GM19452 (cell line): ENCODE data around the gene SLC12A5.
"Not testable (repeated sequence)": the region's sequence is repeated elsewhere in the genome, so short reads cannot be mapped to it uniquely, and the experiment has no call there.

ENCODE experiments used
- ATAC-seq: cut with Tn5 transposase; IDR thresholded peaks from one replicate; pipeline ENCODE4 v1.9.1; 2021; ENCODE audit not compliant: unreplicated experiment

SLC12A5 gene

GRCh38 chr20:46028772-46029371, at the start of gene SLC12A5:
SLC12A5 (plus strand) TSS chr20:46029215; CDS start chr20:46029345, 130 bp downstream.
- ATAC-seq = no peak

DNA sequence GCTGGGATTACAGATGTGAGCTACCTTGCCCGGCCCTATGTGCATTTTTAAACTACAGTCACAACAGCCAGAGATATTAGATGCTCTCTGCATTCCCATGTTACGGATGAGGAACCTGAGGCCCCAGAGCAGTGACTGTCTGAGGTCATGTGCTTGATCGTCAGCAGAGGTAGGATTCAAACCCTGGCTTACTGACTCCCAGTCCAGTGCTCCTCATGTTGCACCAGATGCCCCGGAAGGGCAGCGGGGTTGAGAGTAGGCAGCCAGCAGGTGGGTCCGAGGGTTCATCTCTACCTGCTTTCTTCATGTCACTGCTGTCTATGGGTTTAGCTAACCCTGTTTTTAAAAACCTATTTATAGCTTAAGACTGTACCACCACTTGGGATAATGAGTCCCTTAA, 47.8 kb upstream of the SLC12A5 start:
- ATAC-seq = no peak

- no peak for ATAC-seq
Observed at GRCh38 chr20:45983279-45983743, 45.7 kb upstream of the SLC12A5 start.

DNA sequence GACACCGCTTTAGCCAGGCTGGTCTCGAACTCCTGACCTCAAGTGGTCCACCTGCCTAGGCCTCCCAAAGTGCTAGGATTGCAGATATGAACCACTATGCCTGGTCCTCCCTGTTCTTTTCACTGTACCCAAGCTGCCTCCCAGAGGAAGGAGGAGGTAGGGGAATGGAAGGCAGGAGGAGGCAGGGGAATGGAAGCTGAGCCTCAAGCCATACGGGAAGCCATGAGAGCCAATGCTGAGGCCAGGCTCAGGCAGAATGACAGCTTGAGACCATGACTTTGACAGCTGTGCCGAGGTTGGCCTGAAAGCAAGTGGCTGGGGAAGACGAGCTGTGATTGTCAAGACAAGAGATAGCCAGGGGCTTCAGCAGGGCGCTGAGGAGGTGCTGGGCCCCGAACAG, 43.4 kb upstream of the SLC12A5 start:
- no peak for ATAC-seq

DNA sequence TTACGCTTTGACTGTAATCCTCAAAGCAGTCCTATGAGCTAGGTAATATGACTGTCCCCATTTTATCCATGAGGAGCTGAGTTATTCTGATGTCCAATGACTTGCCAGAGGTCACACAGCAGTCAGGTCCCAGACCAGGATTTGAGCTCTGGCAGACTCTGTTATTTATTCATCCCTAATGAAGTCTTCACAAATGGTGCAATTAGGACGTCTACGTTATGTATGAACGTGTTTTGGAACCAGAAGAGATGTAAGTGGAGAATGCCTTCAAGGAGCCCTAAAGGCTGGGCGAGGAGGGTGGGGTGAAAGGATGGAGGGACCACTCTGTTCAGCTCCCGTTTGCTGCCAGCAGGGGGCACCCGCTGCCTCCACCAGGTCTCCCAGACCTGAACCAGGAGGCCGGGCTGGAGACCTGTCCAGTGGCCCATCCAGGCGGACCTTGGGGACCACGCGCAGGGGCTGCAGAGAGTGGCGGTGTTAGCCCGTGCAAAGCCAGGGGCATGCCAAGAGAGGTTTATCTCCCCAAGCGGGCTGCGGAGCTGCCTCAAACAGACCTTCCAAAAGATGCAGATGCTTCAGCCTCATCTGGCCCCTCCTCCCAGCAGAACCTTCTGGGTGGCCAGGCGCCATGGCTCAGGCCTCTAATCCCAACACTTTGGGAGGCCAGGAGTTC, 41.8 kb upstream of the SLC12A5 start:
- no peak for ATAC-seq

DNA sequence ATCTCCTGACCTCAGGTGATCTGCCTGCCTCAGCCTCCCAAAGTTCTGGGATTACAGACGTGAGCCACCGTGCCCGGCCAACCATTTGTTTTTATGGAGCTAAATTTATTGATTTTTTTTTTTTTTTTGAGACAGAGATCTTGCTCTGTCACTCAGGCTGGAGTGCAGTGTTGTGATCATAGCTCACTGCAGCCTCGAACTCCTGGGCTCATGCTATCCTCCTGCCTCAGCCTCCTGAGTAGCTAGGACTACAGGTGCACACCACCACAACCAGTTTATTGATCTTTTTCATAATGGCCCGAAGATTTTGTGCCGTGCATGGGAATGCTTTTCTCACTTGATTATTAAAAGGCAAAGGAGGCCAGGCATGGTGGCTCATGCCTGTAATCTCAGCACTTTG, 40.2 kb upstream of the SLC12A5 start:
- not testable (repeated sequence) for ATAC-seq

GRCh38 chr20:45991616-45992015, 37.4 kb upstream of the SLC12A5 start:
- ATAC-seq = no peak

DNA sequence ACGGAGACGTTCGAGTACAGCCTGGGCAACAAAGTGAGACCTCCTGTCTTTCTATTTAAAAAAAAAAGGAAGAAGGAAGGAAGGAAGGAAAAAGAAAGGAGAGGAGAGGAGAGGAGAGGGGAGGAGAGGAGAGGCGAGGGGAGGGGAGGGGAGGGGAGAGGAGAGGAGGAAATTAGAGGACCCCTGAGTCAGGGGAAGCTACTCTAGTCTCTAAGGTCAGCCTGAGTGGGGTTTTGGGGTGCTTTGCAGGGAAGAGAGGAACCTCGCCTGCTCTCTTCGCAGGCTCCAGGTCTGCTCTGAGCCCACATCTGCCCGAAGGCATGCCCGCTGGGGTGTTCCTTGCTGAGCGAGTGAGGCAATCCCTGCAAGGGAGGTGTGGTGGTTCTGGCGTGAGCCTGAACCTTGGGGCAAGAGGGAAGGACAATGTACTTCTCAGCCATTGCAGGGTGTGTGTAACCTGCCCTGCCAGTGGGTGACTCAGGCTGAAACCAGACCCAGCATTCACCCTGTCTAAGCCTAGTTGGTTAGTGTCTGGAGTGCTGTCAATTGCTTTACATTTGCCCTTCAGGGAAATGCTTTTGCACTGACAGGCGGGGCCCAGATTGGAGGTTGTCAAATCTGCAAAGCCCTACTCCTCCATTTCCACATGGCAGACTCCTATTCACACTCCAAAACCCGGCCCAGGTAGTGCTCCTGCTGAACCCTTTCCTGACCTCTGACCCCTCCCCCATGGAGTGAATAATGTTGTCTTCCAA, 35.6 kb upstream of the SLC12A5 start:
- ATAC-seq = no peak

- ATAC-seq = no peak
Observed at GRCh38 chr20:45994761-45995493, 34.1 kb upstream of the SLC12A5 start.

DNA sequence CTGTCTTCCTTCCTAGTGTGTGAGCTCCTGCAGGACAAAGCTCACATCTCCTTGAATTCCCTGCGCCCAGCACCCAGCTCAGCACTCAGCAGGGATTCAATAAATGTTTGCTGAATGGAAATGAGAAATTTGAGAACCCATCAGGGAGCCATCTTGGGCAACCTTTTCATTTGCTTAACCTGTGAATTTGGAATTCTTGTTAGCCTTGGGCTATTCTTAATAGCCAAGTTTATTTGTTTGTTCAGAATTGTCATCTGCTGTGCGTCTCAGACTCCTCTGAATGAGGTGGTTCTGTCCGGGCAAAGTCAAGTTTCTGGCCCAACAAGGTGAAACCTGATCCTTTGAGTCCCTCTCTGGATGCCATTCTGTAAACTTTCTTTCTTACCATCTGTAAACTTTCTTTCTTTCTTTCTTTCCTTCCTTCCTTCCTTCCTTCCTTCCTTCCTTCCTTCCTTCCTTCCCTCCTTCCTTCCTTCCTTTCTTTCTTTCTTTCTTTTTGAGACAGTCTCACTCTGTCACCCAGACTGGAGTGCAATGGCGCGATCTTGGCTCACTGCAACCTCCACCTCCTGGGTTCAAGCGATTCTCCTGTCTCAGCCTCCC, 33.4 kb upstream of the SLC12A5 start:
- ATAC-seq = not testable (repeated sequence)

- ATAC-seq = no peak
Observed at GRCh38 chr20:45997187-45997586, 31.8 kb upstream of the SLC12A5 start.

- no peak for ATAC-seq
Observed at GRCh38 chr20:45998337-45998736, 30.7 kb upstream of the SLC12A5 start.

DNA sequence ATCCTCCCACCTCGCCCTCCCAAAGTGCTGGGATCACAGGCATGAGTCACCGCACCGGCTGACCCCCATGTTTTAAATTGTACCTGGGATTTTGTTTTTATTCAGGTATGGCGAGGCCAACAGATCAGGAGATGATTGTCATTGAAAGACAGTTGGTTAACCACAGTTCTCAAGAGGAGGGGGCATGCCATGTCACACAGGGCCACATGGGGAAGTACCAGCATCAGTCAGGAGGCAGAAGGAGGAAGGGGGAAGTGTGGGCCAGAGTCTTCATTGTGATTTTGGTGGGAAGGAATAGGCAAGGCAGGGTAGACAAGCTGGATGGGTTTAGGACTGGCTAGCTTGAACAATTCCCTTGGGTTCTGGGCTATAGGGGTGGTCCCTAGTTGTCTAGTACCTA, 30.3 kb upstream of the SLC12A5 start:
- ATAC-seq = no peak

DNA sequence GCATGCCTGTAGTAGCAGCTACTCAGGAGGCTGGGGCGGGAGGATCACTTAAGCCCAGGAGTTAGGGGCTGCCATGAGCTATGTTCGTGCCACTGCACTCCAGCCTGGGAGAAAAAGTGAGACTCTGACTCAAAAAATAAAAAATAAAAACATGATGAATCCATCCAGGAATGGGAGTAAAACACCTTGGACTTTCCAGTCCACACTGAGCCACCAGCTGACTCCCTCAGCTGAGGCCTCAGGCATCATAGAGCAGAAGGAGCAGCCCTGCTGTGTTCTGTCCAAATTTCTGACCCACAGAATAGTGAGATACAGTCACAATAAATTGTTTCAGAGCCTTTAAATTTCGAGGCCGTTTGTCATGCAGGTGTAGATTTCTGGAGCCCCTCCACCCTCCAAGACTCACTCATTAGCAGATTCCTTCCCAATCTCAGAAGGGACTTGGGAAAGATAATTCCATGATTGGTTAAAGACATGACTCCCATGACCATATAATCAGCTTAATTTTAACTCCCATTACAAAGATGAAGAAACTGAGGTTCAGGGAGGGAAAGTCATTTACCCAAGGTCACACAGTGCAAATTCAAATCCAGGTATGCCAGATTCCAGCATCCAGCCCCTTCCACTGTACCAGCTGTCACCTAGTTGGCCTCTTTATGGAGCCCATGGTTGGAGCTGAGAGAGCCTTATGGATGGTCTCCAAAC, 29.3 kb upstream of the SLC12A5 start:
- no peak for ATAC-seq

DNA sequence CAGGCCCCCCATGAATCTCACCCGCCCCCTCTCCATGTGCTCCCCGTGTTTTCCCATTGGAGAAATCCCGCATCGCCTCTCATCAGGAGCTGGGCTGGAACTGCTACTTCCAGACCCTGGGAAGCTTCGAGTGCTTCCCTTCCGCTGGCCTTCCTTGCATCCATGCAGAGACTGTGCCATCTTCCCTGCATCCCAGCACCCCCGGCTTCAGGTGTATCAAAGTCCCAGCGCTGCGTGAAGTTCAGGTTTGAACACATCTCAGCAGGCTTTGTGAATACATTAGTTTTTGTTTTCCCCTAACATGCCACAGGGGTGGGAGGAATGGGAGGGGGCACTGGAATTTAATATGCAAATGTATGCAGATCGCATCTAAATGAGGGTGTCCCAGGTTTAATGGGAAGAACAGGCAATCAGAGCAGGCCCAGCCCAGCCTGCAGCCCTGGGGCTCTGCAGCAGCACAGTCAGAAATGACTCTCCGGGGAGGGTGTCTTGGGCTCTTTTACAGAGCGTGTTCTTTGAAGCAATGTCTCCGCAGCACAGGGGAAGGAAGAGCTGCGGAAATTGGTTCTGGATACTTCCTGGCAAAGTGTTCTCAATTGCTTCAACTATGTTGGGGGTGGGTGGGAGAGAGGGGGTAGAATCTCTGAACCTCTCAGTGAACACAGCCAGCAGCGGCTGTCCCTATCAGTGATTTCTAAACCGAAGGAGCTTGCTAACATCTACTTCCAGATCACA, 28.6 kb upstream of the SLC12A5 start:
- ATAC-seq = no peak

- no peak for ATAC-seq
Observed at GRCh38 chr20:46001498-46001897, 27.5 kb upstream of the SLC12A5 start.

GRCh38 chr20:46002008-46002407, 27.0 kb upstream of the SLC12A5 start:
- ATAC-seq = no peak

- no peak for ATAC-seq
Observed at GRCh38 chr20:46004187-46004586, 24.8 kb upstream of the SLC12A5 start.

- ATAC-seq = no peak
Observed at GRCh38 chr20:46004889-46005473, 24.0 kb upstream of the SLC12A5 start.
